K562 (cell line): ENCODE data around the gene KRTAP21-3. TPM values are rescaled to one million over a fixed set of nuclear protein-coding genes. Genes with fewer than 3 reads are reported as not detected.

ENCODE experiments used
- ATAC-seq: fragments of 200-7000 bp; cut with Tn5 transposase; 3 replicates; pipeline ENCODE4 v1.9.1; 2020; ENCODE audit warnings: moderate library complexity
- BruUV-seq: library from RNA; stranded (reverse); fragments of 400-500 nt; replicated peaks from 2 replicates; lab custom pipeline; 2021; lab: Mats Ljungman, UMichigan
- CTCF ChIA-PET: fragments of 300-600 bp; formaldehyde crosslinking; extraction: SDS; loops from one replicate; lab custom pipeline; 2021; ENCODE audit warnings: low intra/inter-chr PET ratio; lab: Yijun Ruan, JAX
- POLR2A ChIA-PET: fragments of 300-600, 350-650 bp; sonication (Branson Sonifier 250); formaldehyde crosslinking; extraction: SDS; loops from one replicate; lab custom pipeline; 2021; ENCODE audit warnings: antibody characterized with exemption, inconsistent platforms; lab: Yijun Ruan, JAX
- DNase-seq, 4 experiments: peaks; one replicate each; pipeline versions ENCODE4 v3.0.0 to v3.0.0-alpha.2; 2011 to 2018; ENCODE audit warnings: low spot score in 3 of 4, mixed read lengths in 3 of 4; ENCODE audit errors: extremely low read depth in 1 of 4
- FAIRE-seq: peaks from 2 replicates; lab custom pipeline; 2011; peaks lifted over from hg19 to GRCh38; lab: Jason Lieb, UNC
- H2AFZ ChIP-seq: 2 replicates; pipeline ENCODE4 v1.6.0; 2011; ENCODE audit warnings: low read depth, low read length, control low read depth, inconsistent platforms
- H3K27ac ChIP-seq: fragments of 200-600 bp; 3 replicates; pipeline ENCODE4 v1.8.0; 2011; ENCODE audit warnings: low read depth, mild to moderate bottlenecking, control low read depth, inconsistent platforms, low read length, moderate library complexity, mixed read lengths; ENCODE audit errors: extremely low read depth
- H3K27me3 ChIP-seq, 2 experiments: fragments of 300-600 bp in 1 of 2; 2 replicates in 1 of 2; 3 replicates in 1 of 2; pipeline versions ENCODE4 v1.6.0 to v1.8.0; 2011; ENCODE audit warnings: inconsistent platforms in 2 of 2, low read length in 2 of 2, mild to moderate bottlenecking in 1 of 2, mixed read lengths in 1 of 2, moderate library complexity in 1 of 2; ENCODE audit not compliant: control insufficient read depth in 2 of 2, insufficient read depth in 2 of 2
- H3K36me3 ChIP-seq: fragments of 300-600 bp; 3 replicates; pipeline ENCODE4 v1.8.0; 2011; ENCODE audit warnings: mild to moderate bottlenecking, low read length, inconsistent platforms; ENCODE audit not compliant: control insufficient read depth, insufficient read depth
- H3K4me1 ChIP-seq, 2 experiments: fragments of 200-600 bp in 1 of 2; replicated peaks in 1 of 2; 2 replicates in 1 of 2; 3 replicates in 1 of 2; pipeline versions ENCODE4 v1.5.1 to v1.8.0; 2011; ENCODE audit warnings: inconsistent platforms in 2 of 2, low read length in 2 of 2, mild to moderate bottlenecking in 1 of 2, mixed read lengths in 1 of 2, moderate library complexity in 1 of 2; ENCODE audit not compliant: control insufficient read depth in 2 of 2, insufficient read depth in 2 of 2
- H3K4me2 ChIP-seq: 2 replicates; pipeline ENCODE4 v1.6.1; 2011; ENCODE audit warnings: low read length, control low read depth, inconsistent platforms, mixed read lengths; ENCODE audit not compliant: insufficient read depth
- H3K4me3 ChIP-seq: fragments of 200-600 bp; sonication (generic), shearing (Covaris generic); 2 replicates; pipeline ENCODE4 v1.5.1; 2016; ENCODE audit warnings: control low read depth, inconsistent platforms
- H3K79me2 ChIP-seq: fragments of 200-600 bp; 3 replicates; pipeline ENCODE4 v1.8.0; 2011; ENCODE audit warnings: low read length, inconsistent platforms; ENCODE audit not compliant: control insufficient read depth, insufficient read depth
- H3K9ac ChIP-seq, 2 experiments: 2 replicates each; pipeline versions ENCODE4 v1.6.0 to v1.6.1; 2011; ENCODE audit warnings: low read depth in 2 of 2, low read length in 2 of 2, control low read depth in 1 of 2, inconsistent platforms in 1 of 2, mild to moderate bottlenecking in 1 of 2, mixed read lengths in 1 of 2; ENCODE audit not compliant: insufficient read depth in 1 of 2
- H3K9me1 ChIP-seq: one replicate; pipeline ENCODE4 v1.6.0; 2011; ENCODE audit warnings: inconsistent platforms, mild to moderate bottlenecking, low read length, moderate library complexity; ENCODE audit not compliant: control insufficient read depth, insufficient read depth
- H3K9me3 ChIP-seq: replicated peaks from 2 replicates; pipeline ENCODE4 v1.5.1; 2011; ENCODE audit warnings: low read depth, low read length, inconsistent platforms; ENCODE audit not compliant: control insufficient read depth, insufficient read depth
- H4K20me1 ChIP-seq: replicated peaks from 2 replicates; pipeline ENCODE4 v1.6.1; 2011; ENCODE audit warnings: low read length, inconsistent platforms, mixed read lengths; ENCODE audit not compliant: control insufficient read depth, insufficient read depth
- CHD1 ChIP-seq: fragments of 200-600 bp; sonication (generic); IDR thresholded peaks from one replicate; pipeline ENCODE4 v1.6.1; 2012; ENCODE audit warnings: mild to moderate bottlenecking, moderate library complexity, low read length, inconsistent platforms
- DDX20 ChIP-seq: fragments of 450-650 bp; IDR thresholded peaks from 2 replicates; pipeline ENCODE4 v1.6.1; 2016; ENCODE audit warnings: missing genetic modification characterization, low read depth, mild to moderate bottlenecking, missing compliant biosample characterization, moderate library complexity
- GATAD2B ChIP-seq: fragments of 450-650 bp; IDR thresholded peaks from 2 replicates; pipeline ENCODE4 v1.6.1; 2017; ENCODE audit warnings: mild to moderate bottlenecking, borderline replicate concordance
- KAT2B ChIP-seq: IDR thresholded peaks from one replicate; pipeline ENCODE4 v1.6.1; 2012; ENCODE audit warnings: low read depth, mild to moderate bottlenecking, control low read depth, inconsistent platforms, low read length, moderate library complexity
- KLF13 ChIP-seq: fragments of 450-650 bp; IDR thresholded peaks from 2 replicates; pipeline ENCODE4 v1.6.1; 2016; ENCODE audit warnings: missing genetic modification characterization, low read depth, mild to moderate bottlenecking, missing compliant biosample characterization, moderate library complexity, borderline replicate concordance
- NCOA1 ChIP-seq: fragments of 450-650 bp; IDR thresholded peaks from 2 replicates; pipeline ENCODE4 v1.6.1; 2016; ENCODE audit warnings: low read depth
- POLR2A ChIP-seq: fragments of 450-650 bp; conservative IDR thresholded peaks from 2 replicates; pipeline ENCODE4 v1.6.1; 2016
- POLR3G ChIP-seq: IDR thresholded peaks from 2 replicates; pipeline ENCODE4 v1.6.1; 2011; ENCODE audit not compliant: insufficient read length, insufficient replicate concordance; ENCODE audit errors: extremely low read depth
- RREB1 ChIP-seq: fragments of 250-450 bp; sonication (Bioruptor Pico); IDR thresholded peaks from 2 replicates; pipeline ENCODE4 v1.4.0; 2020
- SMAD4 ChIP-seq: fragments of 250-450 bp; sonication (Bioruptor Pico); conservative IDR thresholded peaks from 2 replicates; pipeline ENCODE4 v1.8.0; 2021; ENCODE audit warnings: inconsistent platforms, mild to moderate bottlenecking, moderate library complexity
- ZBTB8A ChIP-seq: fragments of 450-650 bp; IDR thresholded peaks from 2 replicates; pipeline ENCODE4 v1.6.1; 2018; ENCODE audit warnings: mild to moderate bottlenecking, moderate library complexity; ENCODE audit not compliant: partially characterized antibody
- ZNF174 ChIP-seq: fragments of 250-450 bp; sonication (Bioruptor Pico); IDR thresholded peaks from 2 replicates; pipeline ENCODE4 v1.4.0; 2020; ENCODE audit warnings: mild to moderate bottlenecking
- WGBS: fragments of 100-300 bp; shearing (Covaris generic); methylation state at CpG from one replicate; pipeline ENCODE4 v1.1.6; 2016; ENCODE audit warnings: low coverage, mixed read lengths; ENCODE audit not compliant: insufficient coverage; ENCODE audit errors: missing lambda C conversion rate; 5-methylcytosine and 5-hydroxymethylcytosine counted together
- in situ Hi-C: fragments of 300-500 bp; cut with MboI; formaldehyde crosslinking; loops from 4 replicates; pipeline ENCODE4 v1.15.0; 2018; ENCODE audit warnings: inconsistent platforms, mixed read lengths
- intact Hi-C: fragments of 100-400 bp; cut with micrococcal nuclease; formaldehyde crosslinking; loops from 2 replicates; pipeline ENCODE4 v1.14.2; 2022
- polyA plus RNA-seq, 8 experiments: library from polyadenylated mRNA; depleted of rRNA in 4 of 8; stranded (reverse) in 5 of 8; unstranded in 3 of 8; fragments of >200 nt; fragmentation: Nextera tagmentation in 2 of 8; fragmentation: Illumina TruSeq in 1 of 8; extraction: Ambion mirVana in 2 of 8; extraction: Trizol in 1 of 8; gene quantifications; 2 replicates each; pipeline versions ENCODE4 v1.2.1 to v1.2.3, GENCODE V29; 2011 to 2014; ENCODE audit warnings: inconsistent platforms in 1 of 8, missing spikeins in 1 of 8
- total RNA-seq, 7 experiments: library from RNA; depleted of rRNA in 6 of 7; stranded (reverse); fragments of >200 nt in 6 of 7; fragmentation: Illumina TruSeq in 2 of 7; extraction: Trizol in 2 of 7; gene quantifications; 2 replicates each; pipeline versions ENCODE4 v1.2.1 to v1.2.3, GENCODE V29; 2011 to 2021; ENCODE audit warnings: low replicate concordance in 1 of 7

Gene KRTAP21-3
- total and polyA plus RNA-seq, 9 of the 15 experiments (the other 6 are each of a cell fraction or from before 2014, with no cell fraction given), result not detected

- H3K27me3 ChIP-seq, result no peaks in the 10 kb centered on the region
- ATAC-seq, result no peak
- FAIRE-seq, result no peak
- intact Hi-C loops (no loop called here), in situ Hi-C loops (no loop called here)
- no peak overlapping the region for H3K4me2 ChIP-seq
- no TSS peak for BruUV-seq
- H3K9ac ChIP-seq, result no peak overlapping the region
- H2AFZ ChIP-seq, result no peak overlapping the region
- ChIA-PET CTCF (no interaction called here), POLR2A (no interaction called here)
- no peaks in the 10 kb centered on the region for H4K20me1 ChIP-seq
- H3K9me3 ChIP-seq, result no peaks in the 10 kb centered on the region
- H3K4me3 ChIP-seq, result no peak overlapping the region
- no peaks in the 10 kb centered on the region for H3K9me1 ChIP-seq
- no peaks in the 10 kb centered on the region for H3K4me1 ChIP-seq
- 0% methylated on average over 2 of the region's 2 CpGs for WGBS
- no peak overlapping the region for H3K27ac ChIP-seq
- no peaks in the 10 kb centered on the region for H3K79me2 ChIP-seq
- DNase-seq, result no peak
- H3K36me3 ChIP-seq, result no peaks in the 10 kb centered on the region
- TF ChIP-seq CHD1 (no peak), GATAD2B (no peak), POLR2A (no peak), KAT2B (no peak)
Observed at GRCh38 chr21:30717105-30717504, 1.5 kb downstream of the KRTAP21-3 start.

- FAIRE-seq (no peak), ATAC-seq (no peak), DNase-seq (no peak)
- 0% methylated on average over 2 of the region's 2 CpGs for WGBS
- Histone ChIP-seq H3K9me1 (no peaks in the 10 kb centered on the region), H3K4me1 (no peaks in the 10 kb centered on the region), H3K36me3 (no peaks in the 10 kb centered on the region), H3K4me3 (no peak overlapping the region), H3K27ac (no peak overlapping the region), H4K20me1 (no peaks in the 10 kb centered on the region), H3K9me3 (no peaks in the 10 kb centered on the region), H3K9ac (no peak overlapping the region), H3K4me2 (no peak overlapping the region), H2AFZ (no peak overlapping the region), H3K79me2 (no peaks in the 10 kb centered on the region), H3K27me3 (no peaks in the 10 kb centered on the region)
- in situ Hi-C loops, result no loop called here
- TF ChIP-seq NCOA1, result no peak
- no peak for TF ChIP-seq KLF13
- no peak for TF ChIP-seq SMAD4 (CRISPR knock-in tag)
- TF ChIP-seq RREB1, result no peak
- TF ChIP-seq POLR3G, result no peak
- TF ChIP-seq DDX20 (tag), result no peak
- no peak for TF ChIP-seq ZBTB8A
- TF ChIP-seq ZNF174, result no peak
- intact Hi-C loops, result no loop called here
- no TSS peak for BruUV-seq
- CTCF ChIA-PET, result no interaction called here
- POLR2A ChIA-PET, result no interaction called here
Observed at GRCh38 chr21:30714946-30715345, 3.6 kb downstream of the KRTAP21-3 start.
